Skeletal muscle cell (primary cell): ENCODE measurements around the gene ALDH16A1.
"Not testable (repeated sequence)": the region's sequence is repeated elsewhere in the genome, so short reads cannot be mapped to it uniquely, and the experiment has no call there.

Experiments
- DNase-seq: peaks from one replicate; pipeline ENCODE4 v3.0.0-alpha.2; 2010; ENCODE audit warnings: low read depth
- H3K4me3 ChIP-seq: 2 replicates; pipeline ENCODE4 v1.5.1; 2011; ENCODE audit warnings: low read depth, mild to moderate bottlenecking, control low read depth, low read length, moderate library complexity

Gene ALDH16A1

DNA sequence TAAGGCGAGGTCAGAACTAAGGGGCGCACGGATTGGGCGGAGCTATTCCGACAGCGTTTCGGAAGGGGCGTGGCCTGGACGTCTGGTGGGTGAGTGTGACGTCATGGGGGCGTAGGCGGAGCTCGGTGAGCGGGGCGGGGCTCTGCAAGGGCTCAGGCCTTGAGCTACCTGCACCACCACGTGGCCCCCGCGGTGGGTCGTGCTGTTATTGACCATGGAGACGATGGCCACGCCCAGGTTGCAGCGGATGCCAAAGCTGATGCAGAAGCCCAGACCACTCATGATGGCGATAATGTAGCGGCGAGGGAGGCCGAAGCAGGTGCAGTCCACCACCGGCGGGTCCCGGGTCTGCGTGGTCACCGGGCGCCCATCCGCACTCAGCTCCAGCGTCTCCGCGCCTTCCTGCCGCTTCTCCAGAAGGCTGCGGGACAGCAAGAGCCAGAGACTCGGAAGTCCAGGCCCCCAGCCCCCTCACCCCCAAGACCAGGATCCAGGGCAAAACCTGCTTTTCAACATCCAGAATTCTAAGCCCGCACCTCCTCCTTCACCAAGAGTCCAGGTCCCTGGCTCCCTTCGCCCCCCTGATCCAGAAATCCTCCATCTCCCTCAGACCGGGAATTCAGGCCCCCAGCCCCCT, 16.5 kb upstream of the ALDH16A1 start:
- no peak for DNase-seq
- H3K4me3 ChIP-seq: no peak overlapping the region

- no peak for DNase-seq
- H3K4me3 ChIP-seq: no peak overlapping the region
Observed at GRCh38 chr19:49437231-49437630, 15.8 kb upstream of the ALDH16A1 start.

- DNase-seq: no peak
- no peak overlapping the region for H3K4me3 ChIP-seq
Observed at GRCh38 chr19:49438261-49438660, 14.8 kb upstream of the ALDH16A1 start.

DNA sequence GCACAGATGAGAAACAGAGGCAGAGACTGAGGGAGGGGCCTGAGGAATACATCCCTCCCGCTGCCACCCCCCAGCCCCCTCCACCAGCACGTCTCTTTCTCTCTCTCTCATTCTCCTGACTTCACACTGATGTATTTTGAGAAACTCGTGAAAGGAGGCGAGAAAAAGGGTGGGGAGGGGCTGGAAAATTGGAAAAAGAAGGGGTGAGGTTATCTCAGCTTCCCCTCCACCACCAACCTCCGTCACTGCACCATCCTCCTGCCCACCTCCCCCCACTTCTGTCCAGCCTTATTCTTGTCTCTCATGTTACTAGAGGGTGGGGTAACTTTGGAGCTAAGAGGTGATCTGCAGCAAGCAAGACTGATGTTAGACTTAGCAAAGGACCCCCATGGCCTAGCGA, 13.2 kb upstream of the ALDH16A1 start:
- H3K4me3 ChIP-seq: no peak overlapping the region
- DNase-seq: no peak

DNA sequence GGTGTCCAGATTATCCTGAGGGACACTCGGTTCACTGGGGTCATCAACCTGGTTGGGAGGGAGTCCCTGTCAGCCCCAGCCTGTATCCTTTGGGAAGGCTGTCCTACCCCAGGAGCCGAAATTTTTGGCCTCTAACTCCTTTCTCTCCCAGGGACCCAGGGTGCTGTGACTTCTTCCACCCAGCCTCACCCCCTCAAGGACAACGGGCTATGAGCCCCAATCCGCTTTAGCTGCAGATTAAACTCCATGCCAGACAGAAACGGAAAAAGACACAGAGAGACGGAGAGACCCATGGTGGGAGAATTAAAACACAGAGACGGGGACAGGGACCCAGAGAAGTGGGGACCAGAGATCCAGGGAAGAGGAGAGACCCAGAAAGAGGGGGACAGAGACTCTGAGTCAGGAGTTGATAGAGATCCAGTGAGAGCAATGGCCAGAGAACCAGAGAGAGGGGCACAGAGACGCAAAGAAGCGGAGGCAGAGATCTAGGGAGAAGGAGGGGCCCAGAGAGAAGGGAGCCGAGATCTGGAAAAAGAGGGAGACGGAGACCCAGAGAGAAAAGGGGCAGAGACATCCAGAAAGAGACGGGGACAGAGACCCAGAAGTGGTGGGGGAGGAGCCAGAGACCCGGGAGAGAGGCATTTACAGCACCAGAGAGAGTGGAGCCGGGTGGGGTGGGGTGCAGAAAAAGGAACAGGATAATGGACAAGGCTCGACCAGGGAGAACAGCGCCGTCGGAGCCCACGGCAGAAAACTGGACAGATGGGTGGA, 12.4 kb upstream of the ALDH16A1 start:
- DNase-seq: no peak
- no peak overlapping the region for H3K4me3 ChIP-seq

GRCh38 chr19:49441210-49441959, 11.6 kb upstream of the ALDH16A1 start, which contains the start of gene SLC17A7:
Gene SLC17A7, minus strand, starts transcription at chr19:49441527. Its CDS starts 148 bp downstream, at chr19:49441379.
- H3K4me3 ChIP-seq: peak within 1 kb of the TSS; percentile 65
- DNase-seq: no peak

- no peak overlapping the region for H3K4me3 ChIP-seq
- no peak for DNase-seq
Observed at GRCh38 chr19:49441960-49442350, 11.1 kb upstream of the ALDH16A1 start.

- no peak for DNase-seq
- H3K4me3 ChIP-seq: peak overlapping the region; percentile 65
Observed at GRCh38 chr19:49442354-49442753, 10.7 kb upstream of the ALDH16A1 start.

DNA sequence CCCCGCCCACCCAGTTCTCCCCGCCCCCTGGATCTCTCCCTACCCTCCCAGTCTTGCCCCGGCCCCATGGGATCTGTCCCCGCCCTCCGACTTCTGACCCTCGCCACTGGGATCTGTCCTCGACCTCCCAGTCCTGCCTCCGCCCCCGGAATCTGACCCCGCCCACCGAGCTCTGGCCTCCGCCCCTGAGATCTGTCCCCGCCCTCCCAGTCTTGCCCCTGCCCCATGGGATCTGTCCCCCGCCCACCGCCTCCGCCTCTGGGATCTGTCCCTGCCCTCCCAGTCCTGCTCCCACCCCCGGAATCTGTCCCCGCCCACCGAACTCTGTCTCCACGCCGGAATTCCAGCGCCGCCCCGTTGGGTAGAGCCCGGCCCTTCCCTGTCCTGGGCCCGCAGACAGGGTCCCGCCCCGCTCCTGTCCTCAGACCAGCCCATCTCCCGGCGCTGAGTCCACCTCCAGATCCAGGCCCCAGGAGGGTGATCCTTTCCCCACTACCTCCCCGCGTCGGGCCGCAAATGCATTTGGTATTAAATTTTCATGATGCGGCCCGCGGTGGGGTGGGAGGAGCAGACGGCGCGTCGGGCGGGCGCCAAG, 10.2 kb upstream of the ALDH16A1 start:
- DNase-seq: peak; percentile 41
- H3K4me3 ChIP-seq: peak overlapping the region; percentile 65

GRCh38 chr19:49443366-49444099, 9.5 kb upstream of the ALDH16A1 start:
- peak overlapping the region; percentile 65 for H3K4me3 ChIP-seq
- peak; percentile 82 for DNase-seq

DNA sequence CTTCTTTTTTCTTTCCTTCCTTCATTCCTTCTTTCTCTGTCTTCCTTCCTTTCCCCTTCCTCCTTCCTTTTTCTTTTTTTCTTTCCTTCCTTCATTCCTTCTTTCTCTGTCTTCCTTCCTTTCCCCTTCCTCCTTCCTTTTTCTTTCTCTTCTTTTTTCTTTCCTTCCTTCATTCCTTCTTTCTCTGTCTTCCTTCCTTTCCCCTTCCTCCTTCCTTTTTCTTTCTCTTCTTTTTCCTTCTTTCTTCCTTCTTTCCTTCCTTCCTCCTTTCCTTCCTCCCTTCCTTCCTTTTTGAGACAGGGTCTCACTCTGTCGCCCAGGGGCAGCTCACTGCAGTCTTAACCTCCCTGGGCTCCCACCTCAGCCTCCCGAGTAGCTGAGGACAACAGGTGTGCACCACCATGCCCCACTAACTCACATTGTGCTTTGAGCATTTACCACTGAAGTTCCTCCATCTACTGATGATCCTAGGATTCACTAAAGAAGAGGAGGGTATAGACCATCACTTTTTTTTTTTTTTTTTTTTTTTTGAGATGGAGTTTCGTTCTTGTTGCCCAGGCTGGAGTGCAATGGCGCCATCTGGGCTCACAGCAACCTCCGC, 8.8 kb upstream of the ALDH16A1 start:
- not testable (repeated sequence) for DNase-seq, H3K4me3 ChIP-seq

DNA sequence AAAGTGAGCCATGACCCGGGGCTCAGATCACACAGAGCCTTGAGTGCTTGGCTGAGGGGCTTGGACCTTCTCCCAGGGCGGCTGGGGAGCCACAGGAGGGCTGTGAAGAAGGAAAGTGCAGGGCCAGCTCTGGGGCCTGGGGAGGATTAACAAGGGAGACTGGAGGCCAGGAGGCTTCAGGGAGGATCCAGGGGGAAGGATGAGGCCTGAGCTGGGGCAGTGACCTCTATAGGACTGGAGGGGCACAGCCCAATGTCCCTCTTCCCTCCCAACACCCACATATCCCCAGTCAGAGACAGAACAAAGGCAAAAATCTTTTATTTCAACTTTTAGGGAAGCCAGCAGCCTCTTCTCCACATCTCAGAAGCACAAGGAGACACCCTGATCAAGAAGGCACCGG, 7.0 kb upstream of the ALDH16A1 start:
- H3K4me3 ChIP-seq: no peak overlapping the region
- no peak for DNase-seq

- no peak overlapping the region for H3K4me3 ChIP-seq
- no peak for DNase-seq
Observed at GRCh38 chr19:49447485-49448431, 5.3 kb upstream of the ALDH16A1 start.

DNA sequence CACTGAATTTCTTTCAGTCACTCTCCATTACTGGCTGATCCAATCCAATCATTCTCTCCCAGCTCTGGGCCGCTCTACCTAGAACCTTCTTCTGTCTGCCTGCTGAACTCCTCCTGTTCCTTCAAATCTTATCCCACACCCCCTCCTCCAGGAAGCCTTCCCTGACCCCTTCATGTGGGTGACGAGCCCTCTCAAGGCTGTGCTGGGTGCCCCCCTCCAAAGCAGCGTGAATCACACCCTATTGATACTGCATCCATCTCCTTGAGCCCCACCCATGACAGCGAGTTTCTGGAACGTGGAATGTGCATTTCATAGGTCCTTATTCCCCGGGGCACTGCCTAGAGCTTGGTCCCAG, 4.6 kb upstream of the ALDH16A1 start:
- no peak for DNase-seq
- no peak overlapping the region for H3K4me3 ChIP-seq

- no peak for DNase-seq
- peak overlapping the region; percentile 95 for H3K4me3 ChIP-seq
Observed at GRCh38 chr19:49450405-49450804, 2.6 kb upstream of the ALDH16A1 start.

GRCh38 chr19:49451430-49452181, 1.4 kb upstream of the ALDH16A1 start, which contains the start of gene PIH1D1:
Gene PIH1D1, minus strand, starts transcription at chr19:49451814. Its CDS starts 240 bp downstream, at chr19:49451574.
- DNase-seq: peak; percentile 96
- H3K4me3 ChIP-seq: peak within 1 kb of the TSS; percentile 95

GRCh38 chr19:49453757-49454240, 774 bp downstream of the ALDH16A1 start:
- peak overlapping the region; percentile 83 for H3K4me3 ChIP-seq
- DNase-seq: no peak
